Measurements from ENCODE around the gene KLHL20.
"Not testable (repeated sequence)": the region's sequence is repeated elsewhere in the genome, so short reads cannot be mapped to it uniquely, and the experiment has no call there.

KLHL20 gene

DNA sequence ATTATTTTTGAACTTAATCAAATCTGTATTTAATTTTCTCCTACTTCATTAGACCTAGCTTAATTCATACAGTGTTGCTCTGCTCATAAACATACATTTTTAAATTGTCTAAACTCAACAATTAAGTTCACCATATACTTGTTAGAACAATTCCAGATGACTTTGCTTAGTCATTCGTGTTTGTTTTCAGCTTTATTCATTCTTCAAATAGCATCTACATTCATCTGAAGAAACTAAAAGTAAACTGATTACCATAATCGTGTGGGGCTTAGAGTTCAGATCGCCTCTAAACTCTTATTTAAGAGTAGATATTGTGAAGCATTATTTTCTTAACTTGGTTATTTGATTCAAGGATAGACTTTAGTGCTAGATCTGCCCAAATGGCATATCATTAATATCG, 34.4 kb downstream of the KLHL20 start:
- DNase-seq (ENCODE audit: low spot score), result no peak

DNA sequence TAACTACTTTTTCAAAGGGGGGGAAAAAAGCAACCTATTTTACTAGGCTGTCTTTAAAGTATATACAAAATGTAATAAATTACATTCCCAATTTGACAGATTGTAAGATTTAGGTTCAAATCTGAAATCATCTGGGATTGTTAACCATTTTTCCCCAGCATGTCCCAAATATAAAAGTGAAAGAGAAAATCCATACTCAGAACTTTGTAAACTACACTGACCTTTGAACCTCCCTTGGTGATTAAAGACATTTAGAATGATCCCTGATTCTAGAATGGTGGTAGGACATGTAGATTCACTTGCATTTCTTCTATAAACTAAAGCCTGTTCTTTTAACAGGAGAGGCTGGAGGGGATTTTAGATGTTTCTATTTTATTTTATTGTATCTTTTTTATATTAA, 39.0 kb downstream of the KLHL20 start:
- no peak for DNase-seq (ENCODE audit: low spot score)

- DNase-seq (ENCODE audit: low spot score), result no peak
Observed at GRCh38 chr1:173757666-173758065, 42.9 kb downstream of the KLHL20 start.

DNA sequence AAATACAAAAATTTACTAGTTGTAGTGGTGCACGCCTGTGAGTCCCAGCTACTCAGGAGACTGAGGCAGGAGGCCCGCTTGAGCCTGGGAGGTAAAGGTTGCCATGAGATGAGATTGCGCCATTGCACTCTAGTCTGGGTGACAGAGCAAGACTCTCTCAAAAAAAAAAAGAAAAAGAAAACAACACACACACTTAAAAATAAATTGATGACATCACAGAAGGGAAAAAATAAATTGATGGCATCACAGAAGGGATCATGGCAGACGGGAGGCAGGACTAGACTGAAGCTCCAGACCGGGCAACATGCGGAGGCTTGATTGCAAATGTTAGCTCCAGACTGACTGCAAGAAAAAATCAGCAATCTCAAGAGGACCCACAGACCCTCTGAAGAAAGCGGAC, 43.3 kb downstream of the KLHL20 start:
- DNase-seq (ENCODE audit: low spot score), result no peak

GRCh38 chr1:173758980-173759379, 44.2 kb downstream of the KLHL20 start:
- DNase-seq (ENCODE audit: low spot score), result no peak

- not testable (repeated sequence) for DNase-seq (ENCODE audit: low spot score)
Observed at GRCh38 chr1:173764331-173764730, 49.5 kb downstream of the KLHL20 start.

- no peak for DNase-seq (ENCODE audit: low spot score)
Observed at GRCh38 chr1:173768206-173768605, 53.4 kb downstream of the KLHL20 start.

- DNase-seq (ENCODE audit: low spot score), result no peak
Observed at GRCh38 chr1:173768827-173769226, 54.0 kb downstream of the KLHL20 start.

DNA sequence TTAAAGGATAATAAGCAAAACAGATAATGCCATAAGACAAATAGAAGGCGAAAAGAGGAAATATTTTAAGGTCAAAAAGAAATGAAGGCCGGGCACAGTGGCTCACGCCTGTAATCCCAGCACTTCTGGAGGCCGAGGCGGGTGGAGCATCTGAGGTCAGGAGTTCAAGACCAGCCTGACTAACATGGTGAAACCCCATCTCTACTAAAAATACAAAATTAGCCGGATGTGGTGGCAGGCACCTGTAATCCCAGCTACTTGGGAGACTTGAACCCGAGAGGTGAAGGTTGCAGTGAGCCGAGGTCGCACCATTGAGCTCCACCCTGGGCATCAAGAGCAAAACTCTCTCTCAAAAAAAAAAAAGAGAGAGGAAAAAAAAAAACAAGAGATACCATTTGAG, 55.5 kb downstream of the KLHL20 start:
- not testable (repeated sequence) for DNase-seq (ENCODE audit: low spot score)

DNA sequence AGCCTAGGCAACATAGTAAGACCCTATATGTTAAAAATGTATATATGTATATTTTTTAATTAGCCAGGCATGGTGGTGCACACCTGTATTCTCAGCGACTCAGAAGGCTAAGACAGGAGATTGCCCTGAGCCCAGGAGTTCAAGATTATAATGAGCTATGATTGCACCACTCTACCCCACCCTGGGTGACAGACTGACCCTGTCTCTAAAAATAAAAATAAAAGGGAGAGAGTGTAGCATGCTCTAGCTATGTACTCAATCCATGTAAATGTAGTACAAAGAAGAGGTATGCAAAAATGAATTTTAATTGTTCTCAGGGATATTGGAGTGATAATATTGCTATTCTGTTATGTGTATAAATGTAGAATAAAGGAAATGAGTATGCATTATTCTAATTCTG, 56.8 kb downstream of the KLHL20 start:
- DNase-seq (ENCODE audit: low spot score), result no peak

- no peak for DNase-seq (ENCODE audit: low spot score)
Observed at GRCh38 chr1:173775578-173776226, 60.9 kb downstream of the KLHL20 start.

DNA sequence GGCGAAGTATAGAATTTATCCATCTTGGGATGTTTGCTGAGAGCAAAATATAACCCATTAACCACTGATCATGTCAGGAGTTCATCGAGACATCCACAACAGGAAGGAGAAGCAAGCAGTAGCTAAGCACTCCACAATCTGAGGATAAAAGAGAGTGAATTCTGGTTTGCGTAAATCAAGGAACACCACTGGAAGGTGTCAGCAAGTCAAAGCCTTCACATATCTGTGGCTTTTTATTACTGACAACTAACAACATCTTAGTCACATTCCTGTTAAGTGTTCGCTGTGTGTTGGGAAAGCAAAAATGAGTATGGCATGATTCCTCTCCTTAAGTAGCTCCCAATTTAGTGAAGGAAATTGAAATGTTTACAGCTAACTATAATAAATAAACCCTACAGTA, 65.2 kb downstream of the KLHL20 start:
- no peak for DNase-seq (ENCODE audit: low spot score)

GRCh38 chr1:173784997-173785396, 70.2 kb downstream of the KLHL20 start:
- DNase-seq (ENCODE audit: low spot score), result no peak

- no peak for DNase-seq (ENCODE audit: low spot score)
Observed at GRCh38 chr1:173789841-173790240, 75.1 kb downstream of the KLHL20 start.

DNA sequence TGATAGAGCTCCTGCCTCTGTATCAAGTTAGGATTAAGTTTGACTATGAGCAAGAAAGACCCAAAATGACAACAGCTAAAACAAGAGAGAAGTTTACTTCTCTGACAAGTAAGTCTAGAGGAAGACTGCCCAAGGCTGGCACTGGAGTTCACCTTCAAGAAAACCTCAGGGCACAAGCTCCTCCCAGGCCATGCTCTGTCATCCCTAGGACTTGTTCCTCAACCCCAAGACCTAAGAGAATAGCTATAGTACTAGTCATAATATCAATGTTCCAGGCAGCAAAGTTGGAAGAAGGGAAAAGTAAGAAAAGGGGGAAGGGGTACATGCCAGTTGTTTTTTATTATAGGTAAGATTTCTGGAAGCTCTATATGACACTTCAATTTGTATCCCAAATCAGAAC, 83.3 kb downstream of the KLHL20 start:
- DNase-seq (ENCODE audit: low spot score), result no peak

- not testable (repeated sequence) for DNase-seq (ENCODE audit: low spot score)
Observed at GRCh38 chr1:173799995-173800394, 85.2 kb downstream of the KLHL20 start.

GRCh38 chr1:173802961-173803360, 88.2 kb downstream of the KLHL20 start:
- no peak for DNase-seq (ENCODE audit: low spot score)

DNA sequence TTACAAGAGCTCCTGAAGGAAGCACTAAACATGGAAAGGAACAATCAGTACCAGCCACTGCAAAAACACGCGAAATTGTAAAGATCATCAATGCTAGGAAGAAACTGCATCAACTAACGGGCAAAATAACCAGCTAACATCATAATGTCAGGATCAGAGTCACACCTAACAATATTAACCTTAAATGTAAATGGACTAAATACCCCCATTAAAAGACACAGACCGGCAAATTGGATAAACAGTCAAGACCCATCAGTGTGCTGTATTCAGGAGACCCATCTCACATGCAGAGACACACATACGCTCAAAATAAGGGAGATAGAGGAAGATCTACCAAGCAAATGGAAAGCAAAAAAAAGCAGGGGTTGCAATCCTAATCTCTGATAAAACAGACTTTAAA, 98.9 kb downstream of the KLHL20 start:
- not testable (repeated sequence) for DNase-seq (ENCODE audit: low spot score)

- DNase-seq (ENCODE audit: low spot score), result no peak
Observed at GRCh38 chr1:173818459-173818858, 103.7 kb downstream of the KLHL20 start.

GRCh38 chr1:173821680-173822079, 106.9 kb downstream of the KLHL20 start:
- DNase-seq (ENCODE audit: low spot score), result no peak

DNA sequence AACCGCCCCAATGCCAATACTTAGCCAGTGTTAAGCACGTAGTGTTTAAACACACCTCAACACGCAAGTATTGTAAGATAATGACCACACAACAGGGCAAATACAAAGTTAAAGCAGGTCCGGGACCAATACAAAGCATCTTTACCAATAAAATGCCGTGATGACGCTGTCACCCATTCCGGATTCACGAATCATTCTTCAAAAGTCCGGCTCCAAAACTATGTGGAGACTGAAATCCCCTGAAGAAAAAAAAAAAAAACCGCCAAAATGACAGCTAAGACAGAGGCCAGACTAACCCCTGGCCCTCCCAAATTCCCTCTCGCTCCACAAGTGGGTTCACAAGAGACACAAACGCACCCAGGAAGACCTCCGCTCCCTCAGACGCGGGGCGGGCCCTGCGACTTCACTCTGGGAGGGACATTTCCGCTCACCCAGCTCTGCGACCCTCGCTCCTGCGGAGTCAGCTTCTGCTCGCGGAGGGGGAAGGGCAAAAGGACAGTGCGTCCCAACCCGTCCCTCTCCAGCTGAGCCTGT, 109.1 kb downstream of the KLHL20 start:
- no peak for DNase-seq (ENCODE audit: low spot score)

DNA sequence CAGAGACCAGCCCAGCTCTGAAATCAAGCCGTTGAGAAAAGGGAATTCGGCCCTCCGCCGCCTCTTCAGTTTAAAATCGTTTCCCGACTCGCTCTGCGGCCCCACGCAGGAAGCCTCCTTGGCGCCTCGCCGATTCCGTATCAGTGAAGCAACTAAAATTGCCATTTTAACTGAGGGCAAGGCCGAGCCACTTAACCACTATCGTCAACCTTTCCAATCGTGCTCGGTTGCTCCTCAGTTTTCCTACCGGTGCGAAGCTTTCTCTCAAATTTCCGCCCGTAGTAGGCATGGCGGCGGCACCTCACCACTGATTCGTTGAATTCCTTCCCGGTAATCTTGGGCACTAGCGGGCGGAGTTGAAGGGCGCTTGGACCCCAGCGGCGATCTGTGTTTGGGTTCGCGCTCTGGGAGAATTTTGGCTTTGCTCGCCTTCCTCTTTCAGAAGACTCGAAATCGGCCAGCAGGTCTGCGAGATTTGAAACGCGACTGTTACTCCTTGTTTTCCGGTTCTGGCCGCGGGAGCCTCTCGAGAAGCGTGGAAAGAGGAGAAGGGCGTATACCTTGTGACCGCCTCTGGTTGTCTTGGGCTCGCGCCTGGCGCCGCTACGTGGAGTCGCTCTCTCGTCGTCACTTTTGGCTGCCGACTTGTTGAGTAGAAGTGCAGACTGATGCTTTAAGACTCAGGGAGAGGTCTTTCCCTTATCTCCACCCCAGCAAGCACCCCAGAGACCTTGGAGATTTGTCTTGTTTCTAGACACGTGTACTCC, 109.7 kb downstream of the KLHL20 start, which contains the start of the genes CENPL and DARS2:
CENPL (minus strand) TSS at position 569 of the 767 bp plus-strand sequence. CDS start 13,584 bp downstream, outside the sequence.
DARS2 (plus strand) TSS at position 359 of the 767 bp plus-strand sequence. CDS start 557 bp downstream, outside the sequence.
- peak; percentile 94 for DNase-seq (ENCODE audit: low spot score)

DNA sequence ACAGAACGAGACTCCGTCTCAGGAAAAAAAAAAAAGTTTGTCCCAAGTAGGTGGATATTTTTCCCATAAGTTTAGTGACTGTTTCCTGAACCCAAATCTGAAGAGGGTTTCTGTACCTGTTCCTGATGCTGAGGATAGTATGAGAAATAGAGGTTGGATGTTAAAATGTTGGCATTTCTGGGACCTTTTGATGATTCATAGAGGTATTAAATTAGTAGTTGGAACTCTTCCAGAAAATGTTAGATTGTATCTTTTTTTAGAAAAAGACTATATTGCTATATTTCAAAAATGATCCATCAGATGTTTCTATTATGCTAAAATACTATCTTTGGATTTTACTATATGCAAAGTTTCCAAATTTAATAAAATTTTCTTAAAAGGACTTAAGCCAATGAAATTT, 112.8 kb downstream of the KLHL20 start:
- no peak for DNase-seq (ENCODE audit: low spot score)

All from hematopoietic multipotent progenitor cell treated with erythropoietin and hydrocortisone succinate and interleukin-3 and kit ligand, for 17 days (in vitro differentiated cells).